Esophagus mucosa (tissue), 1 donor: Measurements from ENCODE around the gene SNRPD2. TPM values are rescaled to one million over a fixed set of nuclear protein-coding genes. Genes with fewer than 3 reads are reported as not detected.

Experiments used
- ATAC-seq: fragments of 200-7000 bp; cut with Tn5 transposase; one replicate; pipeline ENCODE4 v1.9.1; 2020
- total RNA-seq: library from RNA; stranded (reverse); gene quantifications from one replicate; pipeline ENCODE4 v1.2.4, GENCODE V29; 2023
- donor health status: DM: yes; HTN: yes; CAD: no.

SNRPD2 gene
- total RNA-seq, 1 donor from 2014 or later = 387 TPM

GRCh38 chr19:45655073-45655472, 36.7 kb downstream of the SNRPD2 start:
- no peak for ATAC-seq

- peak; percentile 18 for ATAC-seq
Measured at GRCh38 chr19:45653634-45654033, 38.1 kb downstream of the SNRPD2 start.

- no peak for ATAC-seq
Measured at GRCh38 chr19:45650722-45651121, 41.0 kb downstream of the SNRPD2 start.

- no peak for ATAC-seq
Measured at GRCh38 chr19:45646345-45646698, 45.4 kb downstream of the SNRPD2 start.

GRCh38 chr19:45645631-45646344, 46.0 kb downstream of the SNRPD2 start:
- ATAC-seq = no peak

- no peak for ATAC-seq
Measured at GRCh38 chr19:45645068-45645630, 46.6 kb downstream of the SNRPD2 start.

- ATAC-seq = no peak
Measured at GRCh38 chr19:45643927-45644771, 47.6 kb downstream of the SNRPD2 start.

GRCh38 chr19:45643024-45643926, 48.5 kb downstream of the SNRPD2 start:
- ATAC-seq = peak; percentile 31

GRCh38 chr19:45641274-45642105, 50.3 kb downstream of the SNRPD2 start:
- ATAC-seq = peak; percentile 75

GRCh38 chr19:45640849-45641273, 50.9 kb downstream of the SNRPD2 start:
- peak; percentile 0 for ATAC-seq

- ATAC-seq = peak; percentile 37
Measured at GRCh38 chr19:45638930-45639729, 52.6 kb downstream of the SNRPD2 start, which contains the start of gene EML2. Gene EML2, minus strand, starts transcription at chr19:45639397. Its CDS starts 21 bp downstream, at chr19:45639376.

GRCh38 chr19:45637890-45638667, 53.7 kb downstream of the SNRPD2 start:
- peak; percentile 19 for ATAC-seq

Other genes with a start within 250 kb of the SNRPD2 start
- gene FOSB, start 224.0 kb downstream of the SNRPD2 start, total RNA-seq = 2.5 TPM
- 1.4 TPM for gene RTN2, start 194.9 kb downstream of the SNRPD2 start, total RNA-seq
- gene PPM1N, start 193.5 kb downstream of the SNRPD2 start, total RNA-seq = 2.4 TPM
- 48.8 TPM for gene VASP, start 184.5 kb downstream of the SNRPD2 start, total RNA-seq
- 10.0 TPM for gene OPA3, start 107.2 kb downstream of the SNRPD2 start, total RNA-seq
- gene GPR4, start 89.7 kb downstream of the SNRPD2 start, total RNA-seq = 0.56 TPM
- 85.4 TPM for gene EML2, start 52.6 kb downstream of the SNRPD2 start, total RNA-seq
- gene GIPR, start 23.7 kb downstream of the SNRPD2 start, total RNA-seq = 0.16 TPM
- gene QPCTL, start 713 bp upstream of the SNRPD2 start, total RNA-seq = 5.7 TPM
- 30.3 TPM for gene FBXO46, start 38.9 kb upstream of the SNRPD2 start, total RNA-seq
- not detected for gene MEIOSIN, start 41.5 kb upstream of the SNRPD2 start, total RNA-seq
- gene SIX5, start 77.3 kb upstream of the SNRPD2 start, total RNA-seq = 8.8 TPM
- 15.5 TPM for gene DMPK, start 90.5 kb upstream of the SNRPD2 start, total RNA-seq
- 17.4 TPM for gene DMWD, start 100.9 kb upstream of the SNRPD2 start, total RNA-seq
- 0.12 TPM for gene RSPH6A, start 123.4 kb upstream of the SNRPD2 start, total RNA-seq
- 42.9 TPM for gene SYMPK, start 171.2 kb upstream of the SNRPD2 start, total RNA-seq
- not detected for gene FOXA3, start 172.4 kb upstream of the SNRPD2 start, total RNA-seq
- 10.0 TPM for gene IRF2BP1, start 194.2 kb upstream of the SNRPD2 start, total RNA-seq
- gene MYPOP, start 210.7 kb upstream of the SNRPD2 start, total RNA-seq = 3.7 TPM
- gene NANOS2, start 222.8 kb upstream of the SNRPD2 start, total RNA-seq = not detected